Measurements from ENCODE around the gene SDK1.

DNA sequence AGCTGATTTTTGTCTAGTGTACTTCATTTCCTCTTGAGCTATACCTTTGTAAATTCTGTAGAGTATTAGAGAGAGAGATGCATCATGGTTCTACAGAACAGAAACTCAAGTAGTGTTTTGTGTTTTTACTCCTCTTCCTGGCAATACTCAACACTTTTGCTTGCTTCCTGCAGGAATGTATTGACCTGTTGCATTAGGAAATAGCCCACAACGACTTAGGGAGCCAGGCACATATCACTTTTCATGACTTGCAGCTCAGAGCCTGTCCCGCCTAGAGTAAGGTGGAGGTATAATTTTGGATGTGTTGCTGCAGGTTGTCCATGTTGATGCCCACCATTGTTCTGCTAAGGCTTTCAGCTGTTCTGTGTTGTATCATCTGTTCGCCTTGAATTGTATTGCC, 216.3 kb downstream of the SDK1 start:
- TF ChIP-seq POLR2A (IDR thresholded peaks at IDR 0.05; ENCODE audit: extremely low read depth, insufficient read length) = no peak
- TF ChIP-seq, protein P1, sequence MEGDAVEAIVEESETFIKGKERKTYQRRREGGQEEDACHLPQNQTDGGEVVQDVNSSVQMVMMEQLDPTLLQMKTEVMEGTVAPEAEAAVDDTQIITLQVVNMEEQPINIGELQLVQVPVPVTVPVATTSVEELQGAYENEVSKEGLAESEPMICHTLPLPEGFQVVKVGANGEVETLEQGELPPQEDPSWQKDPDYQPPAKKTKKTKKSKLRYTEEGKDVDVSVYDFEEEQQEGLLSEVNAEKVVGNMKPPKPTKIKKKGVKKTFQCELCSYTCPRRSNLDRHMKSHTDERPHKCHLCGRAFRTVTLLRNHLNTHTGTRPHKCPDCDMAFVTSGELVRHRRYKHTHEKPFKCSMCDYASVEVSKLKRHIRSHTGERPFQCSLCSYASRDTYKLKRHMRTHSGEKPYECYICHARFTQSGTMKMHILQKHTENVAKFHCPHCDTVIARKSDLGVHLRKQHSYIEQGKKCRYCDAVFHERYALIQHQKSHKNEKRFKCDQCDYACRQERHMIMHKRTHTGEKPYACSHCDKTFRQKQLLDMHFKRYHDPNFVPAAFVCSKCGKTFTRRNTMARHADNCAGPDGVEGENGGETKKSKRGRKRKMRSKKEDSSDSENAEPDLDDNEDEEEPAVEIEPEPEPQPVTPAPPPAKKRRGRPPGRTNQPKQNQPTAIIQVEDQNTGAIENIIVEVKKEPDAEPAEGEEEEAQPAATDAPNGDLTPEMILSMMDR (IDR thresholded peaks at IDR 0.05; ENCODE audit: low read depth, low read length) = no peak
- no peak for TF ChIP-seq MYC (IDR thresholded peaks at IDR 0.05; ENCODE audit: low read depth, low read length)

All from NB4 (cell line).